GM03348 (cell line): Measurements from ENCODE around the gene ZRANB1.

Experiments
- DNase-seq: peaks from one replicate; pipeline ENCODE4 v3.0.0; 2012; ENCODE audit warnings: low spot score

ZRANB1 gene

GRCh38 chr10:125005312-125006187 lies 63.6 kb downstream of the ZRANB1 start:
- no peak for DNase-seq

GRCh38 chr10:125006188-125006680 lies 64.3 kb downstream of the ZRANB1 start:
- DNase-seq: peak; percentile 52

DNA sequence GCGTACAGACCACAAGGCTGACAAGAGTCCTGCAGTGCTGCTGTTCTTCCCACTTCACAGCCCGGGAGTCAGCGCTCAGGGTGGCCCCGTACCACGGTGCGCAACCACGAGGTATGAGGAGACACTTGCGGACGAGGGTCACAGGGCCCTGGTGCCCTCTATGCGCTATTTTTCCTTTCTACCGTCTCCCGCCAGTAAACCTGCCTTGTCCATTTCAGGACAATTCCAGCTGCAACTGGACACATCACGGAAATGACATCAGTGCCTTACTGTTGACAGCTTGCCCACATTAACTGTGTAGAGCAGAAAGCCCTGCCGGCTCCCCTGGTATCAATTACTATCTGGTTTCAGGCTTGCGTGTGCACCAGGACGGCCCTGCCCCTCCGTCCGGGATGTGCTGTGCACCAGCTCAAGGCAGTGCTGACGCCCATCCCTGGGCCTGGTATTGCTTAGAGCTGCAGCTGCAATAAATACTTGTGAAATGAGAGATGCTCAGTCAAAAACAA lies 65.1 kb downstream of the ZRANB1 start:
- peak; percentile 77 for DNase-seq

- no peak for DNase-seq
These were observed 65.5 kb downstream of the ZRANB1 start for GRCh38 chr10:125007436-125007835.

- DNase-seq: no peak
These were observed 67.0 kb downstream of the ZRANB1 start for GRCh38 chr10:125008689-125009638.

DNA sequence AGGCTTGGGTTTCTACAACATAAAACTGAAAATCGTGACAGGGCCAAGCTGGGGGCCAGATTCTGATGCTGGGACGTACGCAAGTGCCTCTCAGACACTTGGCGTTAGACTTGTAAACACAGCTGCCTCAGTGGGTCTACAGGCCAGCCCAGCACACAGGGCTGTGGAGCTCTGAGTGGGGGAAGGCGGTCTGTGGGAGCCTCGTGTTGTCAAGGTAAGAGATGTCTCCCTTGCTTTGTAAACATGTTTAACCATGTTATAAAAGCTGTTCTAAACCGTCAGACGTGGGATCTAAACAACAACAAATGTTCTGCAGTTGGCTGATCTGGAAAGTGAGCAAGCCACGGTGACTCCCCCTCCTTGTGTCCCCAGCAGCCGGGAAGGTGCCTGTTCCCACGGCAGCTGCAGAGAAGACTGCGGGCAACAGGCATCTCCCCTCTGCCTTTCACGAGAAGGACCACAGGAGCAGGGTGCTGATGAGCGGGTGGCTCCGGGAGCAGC lies 67.8 kb downstream of the ZRANB1 start:
- DNase-seq: no peak

GRCh38 chr10:125010362-125010761 lies 68.4 kb downstream of the ZRANB1 start:
- no peak for DNase-seq

- DNase-seq: no peak
These were observed 69.4 kb downstream of the ZRANB1 start for GRCh38 chr10:125011171-125011925.

- DNase-seq: no peak
These were observed 70.2 kb downstream of the ZRANB1 start for GRCh38 chr10:125011926-125012705.

GRCh38 chr10:125012851-125013528 lies 71.1 kb downstream of the ZRANB1 start:
- no peak for DNase-seq

GRCh38 chr10:125013529-125013872 lies 71.6 kb downstream of the ZRANB1 start:
- DNase-seq: no peak

GRCh38 chr10:125014086-125014830 lies 72.3 kb downstream of the ZRANB1 start:
- no peak for DNase-seq

DNA sequence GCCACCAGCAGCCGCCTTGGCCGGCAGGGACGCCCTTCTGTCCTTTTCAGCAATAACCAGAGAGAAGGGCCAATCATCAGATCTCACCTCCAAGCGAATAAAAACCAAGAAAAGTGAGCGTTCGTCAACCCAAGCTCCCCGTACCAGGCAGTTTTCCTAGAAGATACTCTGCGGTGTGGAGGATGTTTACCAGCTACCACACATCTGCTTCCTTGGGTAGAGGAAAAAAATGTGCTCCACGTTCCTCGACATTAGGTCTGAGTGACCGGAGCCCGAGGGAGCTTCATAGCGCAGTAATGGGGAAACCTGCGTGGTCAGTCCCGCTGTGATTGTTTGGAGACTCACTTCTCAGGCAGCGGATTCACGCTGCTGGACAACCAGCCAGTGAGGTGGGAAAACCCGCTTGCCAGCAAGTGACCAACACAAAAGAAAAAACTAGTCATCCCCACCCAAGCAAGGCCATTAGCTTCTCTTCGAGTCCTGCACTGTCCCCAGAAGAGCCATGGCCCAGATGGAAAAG lies 73.0 kb downstream of the ZRANB1 start:
- DNase-seq: no peak

GRCh38 chr10:125015356-125015944 lies 73.5 kb downstream of the ZRANB1 start:
- no peak for DNase-seq

GRCh38 chr10:125016123-125016522 lies 74.2 kb downstream of the ZRANB1 start:
- DNase-seq: no peak

DNA sequence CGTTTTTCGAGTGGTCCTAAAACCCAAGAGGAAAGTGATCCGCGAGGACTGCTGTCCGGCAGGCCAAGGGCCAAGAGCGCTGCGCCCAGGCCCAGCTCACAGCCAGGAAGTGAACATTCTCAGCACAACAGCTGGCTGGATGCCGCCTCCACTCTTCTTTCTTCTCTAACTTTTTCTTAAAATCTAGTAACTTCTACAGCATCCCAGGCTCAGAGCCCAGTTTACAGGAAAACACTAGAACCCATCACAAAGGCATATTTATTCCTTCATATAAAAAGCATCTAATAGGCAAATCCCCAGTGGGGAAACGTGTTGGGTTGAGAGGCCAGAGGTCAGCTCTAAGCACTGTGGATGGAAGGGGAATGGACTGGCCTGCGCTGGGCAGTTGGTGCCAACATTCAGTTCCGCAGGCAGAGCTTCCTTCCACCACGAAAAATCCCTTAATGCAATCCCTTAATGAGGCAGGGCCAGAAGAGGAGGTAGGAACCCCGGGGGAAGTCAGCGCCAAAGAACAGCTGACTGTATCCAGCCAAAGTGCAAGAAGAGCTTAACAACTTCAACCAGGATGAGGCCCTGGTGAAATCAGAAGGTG lies 74.8 kb downstream of the ZRANB1 start:
- DNase-seq: no peak

DNA sequence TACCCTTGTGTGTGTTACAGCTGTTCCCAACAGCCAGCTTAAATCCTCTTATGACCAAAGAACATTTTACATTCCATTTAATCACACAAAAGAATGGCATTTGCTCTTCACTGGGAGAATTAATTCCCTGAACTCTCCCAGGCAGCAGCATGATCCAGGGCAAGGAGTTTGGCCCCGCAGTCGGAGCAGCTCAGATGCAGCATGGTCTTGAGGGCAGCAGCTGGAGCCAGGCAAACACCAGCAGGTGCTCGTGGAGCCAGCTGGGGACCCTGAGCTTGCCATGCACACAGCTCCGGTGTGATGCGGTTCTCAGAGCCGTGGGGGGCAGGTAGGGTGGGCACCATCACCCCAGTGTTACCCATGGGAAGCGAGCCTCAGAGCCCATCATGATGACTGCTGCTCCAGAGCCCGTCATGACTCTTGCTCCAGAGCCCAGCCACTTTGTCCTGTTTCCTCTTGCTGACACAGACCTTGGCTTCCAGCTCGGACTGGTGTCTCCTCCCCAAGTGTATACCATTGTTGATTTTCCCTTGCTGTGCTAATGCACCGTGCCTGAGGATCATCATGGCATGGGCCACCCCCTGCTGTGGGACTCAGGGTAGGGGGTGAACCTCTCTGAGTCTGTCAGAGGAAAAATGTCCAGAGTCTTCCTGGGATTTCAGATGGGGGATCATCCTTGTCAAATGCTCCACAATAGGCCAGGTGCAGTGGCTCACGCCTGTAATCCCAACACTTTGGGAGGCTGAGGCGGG lies 75.8 kb downstream of the ZRANB1 start:
- DNase-seq: no peak
